ENCODE measurements around the gene TMEM94. TPM values are rescaled to one million over a fixed set of nuclear protein-coding genes. Genes with fewer than 3 reads are reported as not detected.

The TMEM94 gene
- total RNA-seq, 4 donors from 2014 or later: 128 to 708 (median 280) TPM

DNA sequence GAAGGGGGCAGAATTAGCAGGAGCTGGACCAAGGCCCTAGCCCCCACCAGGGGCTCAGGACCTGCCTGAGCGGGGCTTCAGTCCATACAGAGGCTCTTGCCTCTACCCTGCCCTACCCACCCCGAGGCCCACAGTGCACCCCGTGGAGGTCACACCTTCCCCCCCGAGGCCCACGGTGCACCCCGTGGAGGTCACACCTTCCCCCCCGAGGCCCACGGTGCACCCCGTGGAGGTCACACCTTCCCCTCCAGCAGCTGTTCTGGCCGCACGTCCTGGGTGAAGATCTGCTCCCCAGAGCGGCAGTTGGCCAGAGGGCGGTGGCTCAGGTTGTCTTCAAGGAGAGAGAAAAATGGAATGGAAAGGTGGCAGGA is 47.5 kb downstream of the TMEM94 start:
- Histone ChIP-seq H3K4me3 (no peak overlapping the region), H3K27me3 (no peaks in the 10 kb centered on the region), H3K9me3 (no peaks in the 10 kb centered on the region), H3K4me1 (peaks cover 0 to 5% (median 2%) of the 10 kb centered on the region in 4 donors), H3K27ac (no peak overlapping the region), H3K36me3 (no peaks in the 10 kb centered on the region)
- no peak for DNase-seq
- in situ Hi-C loops (cut with MboI; ENCODE audit: low pct_ligation_motif_present in 1 of 4, low pct_unique_long_range_greater_than_20kb in 1 of 4, low sequenced_read_pairs in 3 of 4): no loop called here
- TF ChIP-seq POLR2A (IDR thresholded peaks at IDR 0.05) (no peak), POLR2AphosphoS5 (IDR thresholded peaks at IDR 0.05) (no peak), EP300 (IDR thresholded peaks at IDR 0.05; ENCODE audit: low read depth) (no peak)
- TF ChIP-seq, protein P1, sequence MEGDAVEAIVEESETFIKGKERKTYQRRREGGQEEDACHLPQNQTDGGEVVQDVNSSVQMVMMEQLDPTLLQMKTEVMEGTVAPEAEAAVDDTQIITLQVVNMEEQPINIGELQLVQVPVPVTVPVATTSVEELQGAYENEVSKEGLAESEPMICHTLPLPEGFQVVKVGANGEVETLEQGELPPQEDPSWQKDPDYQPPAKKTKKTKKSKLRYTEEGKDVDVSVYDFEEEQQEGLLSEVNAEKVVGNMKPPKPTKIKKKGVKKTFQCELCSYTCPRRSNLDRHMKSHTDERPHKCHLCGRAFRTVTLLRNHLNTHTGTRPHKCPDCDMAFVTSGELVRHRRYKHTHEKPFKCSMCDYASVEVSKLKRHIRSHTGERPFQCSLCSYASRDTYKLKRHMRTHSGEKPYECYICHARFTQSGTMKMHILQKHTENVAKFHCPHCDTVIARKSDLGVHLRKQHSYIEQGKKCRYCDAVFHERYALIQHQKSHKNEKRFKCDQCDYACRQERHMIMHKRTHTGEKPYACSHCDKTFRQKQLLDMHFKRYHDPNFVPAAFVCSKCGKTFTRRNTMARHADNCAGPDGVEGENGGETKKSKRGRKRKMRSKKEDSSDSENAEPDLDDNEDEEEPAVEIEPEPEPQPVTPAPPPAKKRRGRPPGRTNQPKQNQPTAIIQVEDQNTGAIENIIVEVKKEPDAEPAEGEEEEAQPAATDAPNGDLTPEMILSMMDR (IDR thresholded peaks at IDR 0.05): no peak
- intact Hi-C loops (cut with DNase I; ENCODE audit: low total_unique reads): no loop called here
- 80% methylated on average over 13 of the region's 13 CpGs; no CpG with 5 or more reads in 1 of the 2 donors for WGBS, 2 donors (ENCODE audit: low coverage in 1 of 2)

DNA sequence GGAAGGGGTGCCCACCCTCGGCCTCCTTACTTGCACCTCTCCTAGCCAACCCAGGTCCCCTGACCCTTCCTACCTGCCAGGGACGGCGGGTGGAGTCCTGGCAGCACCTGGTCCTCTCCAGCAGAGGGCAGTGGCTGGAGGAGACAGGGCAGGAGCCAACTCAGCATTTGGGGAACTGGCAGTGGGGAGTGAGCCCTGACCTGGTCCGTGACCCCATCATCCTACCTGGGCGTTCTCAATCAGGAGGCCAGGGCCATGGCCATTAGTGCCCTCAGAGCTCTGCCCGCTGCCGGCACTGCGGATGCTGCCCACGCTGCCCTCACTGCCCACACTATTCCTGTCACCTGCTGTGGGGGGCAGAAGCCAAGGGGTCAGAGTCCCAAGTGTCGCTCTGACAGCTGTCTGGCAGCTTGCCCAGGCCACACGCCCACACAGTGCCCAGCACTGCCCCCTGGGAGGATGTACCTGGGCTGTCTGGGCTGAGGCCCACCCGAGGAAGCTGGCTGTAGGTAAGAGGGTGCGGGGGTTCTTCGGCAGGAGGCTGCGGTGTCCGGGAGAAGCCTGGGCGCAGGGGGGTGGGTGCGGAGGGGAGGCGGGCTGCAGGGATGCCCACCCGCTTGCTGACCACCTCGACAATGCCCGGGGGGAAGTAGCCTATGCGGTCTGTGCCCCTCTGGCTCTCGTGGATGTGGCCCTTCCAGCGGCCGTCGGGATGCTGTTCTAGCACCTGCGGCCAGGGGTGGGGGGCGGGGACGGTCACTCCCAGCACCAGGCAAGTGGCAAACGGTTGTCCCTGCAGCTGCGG is 48.1 kb downstream of the TMEM94 start:
- Histone ChIP-seq H3K4me1 (peaks cover 5 to 9% (median 7%) of the 10 kb centered on the region in 4 donors), H3K9me3 (no peaks in the 10 kb centered on the region), H3K36me3 (no peaks in the 10 kb centered on the region), H3K27me3 (no peaks in the 10 kb centered on the region), H3K27ac (no peak overlapping the region), H3K4me3 (no peak overlapping the region)
- intact Hi-C loops (cut with DNase I; ENCODE audit: low total_unique reads): no loop called here
- WGBS, 2 donors (ENCODE audit: low coverage in 1 of 2): 76% methylated on average over 21 of the region's 32 CpGs; no CpG with 5 or more reads in 1 of the 2 donors
- in situ Hi-C loops (cut with MboI; ENCODE audit: low pct_ligation_motif_present in 1 of 4, low pct_unique_long_range_greater_than_20kb in 1 of 4, low sequenced_read_pairs in 3 of 4): no loop called here
- DNase-seq: peak; percentile 61
- TF ChIP-seq POLR2A (IDR thresholded peaks at IDR 0.05): no peak
- TF ChIP-seq, protein P1 (IDR thresholded peaks at IDR 0.05): peak; percentile 52 to 68 (median 62)
- TF ChIP-seq EP300 (IDR thresholded peaks at IDR 0.05; ENCODE audit: low read depth): no peak
- no peak for TF ChIP-seq POLR2AphosphoS5 (IDR thresholded peaks at IDR 0.05)

DNA sequence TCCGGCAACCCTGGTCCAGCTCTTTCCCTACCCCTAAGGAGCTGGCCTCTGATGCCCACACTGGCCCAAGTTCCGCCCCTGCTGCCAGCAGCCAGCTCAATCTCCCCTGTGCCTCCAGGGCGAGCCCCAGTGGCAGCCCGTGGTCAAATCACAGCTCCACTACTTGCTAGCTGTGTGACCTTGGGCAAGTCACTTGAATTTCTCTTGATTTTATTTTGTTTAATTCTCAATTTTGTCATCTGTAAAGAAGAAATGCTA is 48.6 kb downstream of the TMEM94 start:
- Histone ChIP-seq H3K9me3 (no peaks in the 10 kb centered on the region), H3K27me3 (no peaks in the 10 kb centered on the region), H3K36me3 (no peaks in the 10 kb centered on the region), H3K4me1 (peaks cover 5 to 9% (median 8%) of the 10 kb centered on the region in 4 donors), H3K4me3 (no peak overlapping the region), H3K27ac (no peak overlapping the region)
- DNase-seq: no peak
- WGBS, 2 donors (ENCODE audit: low coverage in 1 of 2): 80 to 83% methylated on average over 1 to 4 of the region's 4 CpGs
- TF ChIP-seq POLR2AphosphoS5 (IDR thresholded peaks at IDR 0.05): no peak
- TF ChIP-seq POLR2A (IDR thresholded peaks at IDR 0.05): no peak
- TF ChIP-seq, protein P1 (IDR thresholded peaks at IDR 0.05): no peak
- TF ChIP-seq EP300 (IDR thresholded peaks at IDR 0.05; ENCODE audit: low read depth): no peak
- intact Hi-C loops (cut with DNase I; ENCODE audit: low total_unique reads): no loop called here
- in situ Hi-C loops (cut with MboI; ENCODE audit: low pct_ligation_motif_present in 1 of 4, low pct_unique_long_range_greater_than_20kb in 1 of 4, low sequenced_read_pairs in 3 of 4): no loop called here

DNA sequence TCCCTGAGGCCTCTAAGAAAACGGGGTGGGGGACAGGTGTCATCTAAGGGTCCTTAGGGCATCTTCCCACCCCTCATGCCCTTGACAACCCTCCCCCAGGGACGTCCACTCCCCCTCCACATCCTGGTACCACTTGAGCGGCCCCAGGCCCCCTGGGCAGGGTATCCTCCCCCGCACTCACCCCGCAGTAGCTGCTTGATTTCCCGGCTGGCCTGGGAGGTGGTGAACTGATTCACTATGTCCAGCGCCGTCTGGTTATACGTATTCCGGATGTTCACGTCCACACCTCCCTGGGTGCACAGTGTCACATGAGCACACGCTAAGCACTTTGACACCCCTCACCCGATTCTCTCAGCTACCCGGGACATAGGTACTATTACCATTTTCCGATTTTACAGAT is 49.2 kb downstream of the TMEM94 start:
- no peak overlapping the region for H3K27ac ChIP-seq
- H3K36me3 ChIP-seq: no peaks in the 10 kb centered on the region
- no peaks in the 10 kb centered on the region for H3K27me3 ChIP-seq
- no peak overlapping the region for H3K4me3 ChIP-seq
- TF ChIP-seq, protein P1 (IDR thresholded peaks at IDR 0.05): no peak
- TF ChIP-seq POLR2A (IDR thresholded peaks at IDR 0.05): no peak
- no peak for TF ChIP-seq EP300 (IDR thresholded peaks at IDR 0.05; ENCODE audit: low read depth)
- TF ChIP-seq POLR2AphosphoS5 (IDR thresholded peaks at IDR 0.05): no peak
- intact Hi-C loops (cut with DNase I; ENCODE audit: low total_unique reads) (no loop called here), in situ Hi-C loops (cut with MboI; ENCODE audit: low pct_ligation_motif_present in 1 of 4, low pct_unique_long_range_greater_than_20kb in 1 of 4, low sequenced_read_pairs in 3 of 4) (no loop called here)
- no peak for DNase-seq
- peaks cover 5 to 12% (median 8%) of the 10 kb centered on the region in 4 donors for H3K4me1 ChIP-seq
- no peaks in the 10 kb centered on the region for H3K9me3 ChIP-seq
- 81% methylated on average over 15 of the region's 15 CpGs; no CpG with 5 or more reads in 1 of the 2 donors for WGBS, 2 donors (ENCODE audit: low coverage in 1 of 2)
